HG02938 (cell line): ENCODE measurements around the gene TYRO3.
"Not testable (repeated sequence)": the region's sequence is repeated elsewhere in the genome, so short reads cannot be mapped to it uniquely, and the experiment has no call there.

ENCODE experiments used
- ATAC-seq: cut with Tn5 transposase; IDR thresholded peaks from one replicate; pipeline ENCODE4 v1.9.1; 2021; ENCODE audit warnings: mild to moderate bottlenecking, moderate library complexity; ENCODE audit not compliant: unreplicated experiment

The TYRO3 gene

GRCh38 chr15:41553731-41554130 is 5.3 kb upstream of the TYRO3 start:
- ATAC-seq, result no peak

GRCh38 chr15:41554343-41554742 is 4.7 kb upstream of the TYRO3 start:
- no peak for ATAC-seq

DNA sequence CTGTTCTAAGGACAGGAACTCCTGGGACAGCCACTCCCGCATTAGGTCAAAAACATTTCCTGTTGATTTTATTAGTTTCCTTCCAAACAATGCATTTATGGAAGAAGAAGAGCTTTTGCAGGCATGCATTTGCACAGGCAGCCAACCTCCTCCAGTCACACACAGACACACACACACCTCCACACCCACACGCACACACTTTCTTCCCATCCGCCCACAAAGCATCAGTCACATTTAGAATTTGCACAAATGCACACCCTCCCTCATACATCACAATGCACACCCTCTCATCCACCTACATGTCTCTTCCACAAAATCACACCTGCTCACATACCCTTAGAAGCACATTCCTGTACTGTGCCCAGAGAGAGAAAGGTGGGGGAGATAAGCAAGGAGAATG is 4.1 kb upstream of the TYRO3 start:
- no peak for ATAC-seq

GRCh38 chr15:41556677-41557076 is 2.3 kb upstream of the TYRO3 start:
- no peak for ATAC-seq

DNA sequence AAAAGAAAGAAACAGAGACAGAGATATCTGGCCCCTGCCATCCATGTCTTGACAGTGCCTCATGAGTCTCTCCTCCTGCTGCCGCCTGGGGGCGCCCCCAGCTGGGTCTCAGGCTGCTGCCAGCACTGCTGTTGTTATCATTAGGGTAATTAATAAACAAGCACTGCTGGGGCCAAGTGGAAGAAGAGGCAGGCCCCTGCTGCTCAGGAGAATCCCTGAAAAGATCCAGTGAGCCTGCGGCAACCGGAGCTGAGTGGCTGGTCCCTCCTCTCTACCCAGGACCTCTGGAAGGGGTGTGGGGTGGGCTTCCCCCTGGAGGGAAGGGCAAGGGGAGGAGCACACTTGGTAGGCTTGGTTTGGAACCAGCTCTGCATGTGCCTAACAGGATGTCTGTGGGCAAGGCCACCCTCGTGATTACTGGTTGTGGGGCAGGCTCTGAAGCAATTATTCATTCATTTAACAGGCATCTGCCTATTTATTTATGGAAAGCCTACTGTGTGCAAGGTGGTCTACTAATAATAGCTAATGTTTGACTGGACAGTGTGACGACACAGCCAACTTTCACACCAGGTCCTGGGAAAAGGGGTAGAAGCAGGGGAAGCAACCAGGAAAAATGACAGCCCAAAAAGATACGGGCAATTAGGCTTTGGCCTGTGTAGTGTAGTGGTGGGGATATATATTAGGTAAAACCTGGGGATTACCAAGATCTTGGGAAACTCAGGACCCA is 1.2 kb upstream of the TYRO3 start:
- no peak for ATAC-seq

GRCh38 chr15:41559239-41559782 is 299 bp downstream of the TYRO3 start:
- ATAC-seq, result no peak

DNA sequence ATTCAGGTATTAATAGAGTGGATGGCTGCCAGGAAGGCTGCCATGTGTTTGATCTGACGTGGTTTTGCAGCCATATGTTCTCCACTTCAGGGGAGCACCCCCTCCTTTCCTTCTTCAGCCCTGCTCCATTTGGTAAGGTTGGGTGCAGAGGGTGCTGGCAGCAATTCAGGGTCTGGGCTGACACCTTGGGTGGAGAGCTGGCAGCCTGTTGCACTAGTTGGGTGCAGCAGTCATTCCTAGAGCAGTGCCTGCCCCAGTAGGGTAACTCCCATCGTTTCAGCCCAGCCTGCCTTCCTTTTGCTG is 1.5 kb downstream of the TYRO3 start:
- no peak for ATAC-seq

DNA sequence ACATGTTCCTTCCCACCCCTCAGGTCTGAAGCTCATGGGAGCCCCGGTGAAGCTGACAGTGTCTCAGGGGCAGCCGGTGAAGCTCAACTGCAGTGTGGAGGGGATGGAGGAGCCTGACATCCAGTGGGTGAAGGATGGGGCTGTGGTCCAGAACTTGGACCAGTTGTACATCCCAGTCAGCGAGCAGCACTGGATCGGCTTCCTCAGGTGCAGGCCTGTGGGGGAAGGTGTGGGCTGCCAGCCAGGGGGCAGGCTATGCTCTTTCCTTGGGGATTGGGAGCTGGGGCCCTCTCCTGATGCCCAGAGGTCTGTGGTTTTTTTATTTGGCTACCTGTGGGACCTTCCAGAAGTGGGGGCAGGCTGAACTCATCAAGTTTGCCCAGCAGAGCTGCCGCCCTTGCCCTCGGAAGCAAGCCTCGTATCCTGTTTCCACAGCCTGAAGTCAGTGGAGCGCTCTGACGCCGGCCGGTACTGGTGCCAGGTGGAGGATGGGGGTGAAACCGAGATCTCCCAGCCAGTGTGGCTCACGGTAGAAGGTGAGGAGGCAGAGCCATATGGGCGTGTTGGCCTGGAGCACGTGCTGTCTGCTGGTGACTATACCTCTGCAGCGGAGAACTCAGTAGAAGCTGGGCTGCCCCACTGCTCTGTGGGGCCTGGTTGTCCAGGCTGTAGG is 2.2 kb downstream of the TYRO3 start:
- no peak for ATAC-seq

DNA sequence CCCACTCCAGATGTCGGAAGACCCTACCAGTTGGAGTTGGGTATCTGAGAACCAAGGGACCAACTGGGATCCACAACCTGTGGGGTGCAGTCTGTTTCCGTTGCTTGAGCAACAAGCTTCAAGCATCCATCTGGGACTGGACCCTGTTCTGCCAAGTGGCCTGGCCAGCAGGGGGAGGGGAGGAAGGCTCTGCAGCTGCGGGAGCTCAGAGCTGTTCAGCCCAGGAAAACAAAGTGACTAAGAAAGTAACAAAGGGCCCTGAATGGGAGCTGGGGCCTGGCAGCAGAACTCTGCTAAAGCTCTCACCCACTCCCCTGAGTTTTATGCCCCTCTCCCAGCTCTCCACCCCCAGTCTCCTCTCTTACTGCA is 2.7 kb downstream of the TYRO3 start:
- ATAC-seq, result no peak

GRCh38 chr15:41562244-41562643 is 3.2 kb downstream of the TYRO3 start:
- no peak for ATAC-seq

GRCh38 chr15:41562784-41563198 is 3.8 kb downstream of the TYRO3 start:
- ATAC-seq, result no peak

DNA sequence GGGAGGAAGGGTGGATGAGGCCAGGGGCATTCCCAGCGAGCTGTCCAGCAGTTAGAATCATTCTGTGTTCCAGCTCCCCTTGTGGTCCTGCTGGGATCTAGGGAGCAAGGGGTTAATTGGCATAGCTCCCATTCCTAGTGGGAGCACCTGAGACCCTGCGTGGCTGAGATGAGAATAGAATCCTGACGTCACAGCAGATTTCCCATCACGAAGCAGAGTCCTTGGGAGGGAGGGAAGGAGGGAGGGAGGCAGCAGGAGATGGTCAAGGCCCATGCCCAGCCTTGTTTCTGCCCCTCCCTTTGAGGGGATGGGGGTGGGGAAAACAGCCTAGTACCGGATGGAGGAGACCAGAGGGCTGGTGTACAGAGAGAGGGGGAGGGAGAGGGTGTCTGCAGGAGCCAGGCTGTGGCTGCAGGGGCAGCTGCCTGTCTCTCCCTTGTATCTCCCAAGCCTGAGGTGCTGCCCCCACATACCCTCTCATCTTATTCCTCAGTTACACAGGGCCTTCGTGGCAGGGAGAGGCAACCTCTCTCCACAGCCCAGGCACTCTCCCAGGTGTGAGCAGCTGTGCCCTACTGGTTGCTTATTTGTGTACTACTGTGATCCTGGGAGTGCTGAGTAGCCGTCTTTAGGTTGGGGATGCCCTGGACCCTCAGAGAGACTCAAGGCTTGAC is 5.4 kb downstream of the TYRO3 start:
- no peak for ATAC-seq

- ATAC-seq, result no peak
Observed at GRCh38 chr15:41564960-41565502, 6.0 kb downstream of the TYRO3 start.

DNA sequence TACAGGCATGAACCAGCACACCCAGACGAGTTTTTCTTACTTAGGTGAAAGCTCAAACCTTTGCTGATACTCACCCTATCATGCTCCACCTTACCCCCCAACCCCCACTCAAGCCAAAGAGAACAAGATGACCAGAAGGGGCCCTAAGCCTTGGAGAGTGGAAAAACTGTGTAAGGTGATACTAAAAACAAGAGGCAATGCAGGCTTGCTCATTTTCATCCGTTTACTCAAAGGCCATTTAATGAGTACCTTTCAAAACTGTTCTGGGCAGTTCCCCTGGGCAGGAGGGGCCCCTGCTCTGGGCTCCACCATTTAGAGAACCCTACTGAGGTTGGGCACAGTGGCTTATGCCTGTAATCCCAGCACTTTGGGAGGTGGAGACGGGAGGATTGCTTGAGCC is 6.7 kb downstream of the TYRO3 start:
- no peak for ATAC-seq

GRCh38 chr15:41566121-41566885 is 7.3 kb downstream of the TYRO3 start:
- ATAC-seq, result no peak

- ATAC-seq, result no peak
Observed at GRCh38 chr15:41567261-41567660, 8.2 kb downstream of the TYRO3 start.

GRCh38 chr15:41567862-41568261 is 8.8 kb downstream of the TYRO3 start:
- ATAC-seq, result no peak

- ATAC-seq, result no peak
Observed at GRCh38 chr15:41568350-41569017, 9.5 kb downstream of the TYRO3 start.

GRCh38 chr15:41569232-41569631 is 10.2 kb downstream of the TYRO3 start:
- ATAC-seq, result not testable (repeated sequence)

DNA sequence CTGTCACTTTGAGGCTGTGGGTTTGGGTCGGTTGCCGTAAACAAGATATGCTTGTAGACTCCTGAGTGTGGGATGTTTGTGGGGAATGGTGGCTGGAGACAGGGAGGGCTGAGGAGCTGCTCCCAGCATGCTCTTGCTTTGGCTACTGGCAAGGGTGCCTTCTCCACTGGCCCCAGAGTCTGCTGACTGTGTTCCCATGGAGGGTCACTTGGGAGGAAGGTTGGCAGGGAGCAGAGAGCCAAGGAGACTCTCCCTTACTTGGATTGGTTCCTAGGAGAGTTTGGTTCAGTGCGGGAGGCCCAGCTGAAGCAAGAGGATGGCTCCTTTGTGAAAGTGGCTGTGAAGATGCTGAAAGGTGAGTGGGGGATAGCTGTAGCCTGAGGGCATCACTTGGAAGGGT is 11.8 kb downstream of the TYRO3 start:
- ATAC-seq, result no peak

- ATAC-seq, result no peak
Observed at GRCh38 chr15:41571948-41572347, 12.9 kb downstream of the TYRO3 start.
